ENCODE data around the gene CACNA2D4.

The CACNA2D4 gene

GRCh38 chr12:1864456-1864855, 54.0 kb downstream of the CACNA2D4 start:
- no peaks in the 10 kb centered on the region for H3K27me3 ChIP-seq (ENCODE audit: insufficient read depth, poor library complexity, severe bottlenecking)
- no peak overlapping the region for H3K4me3 ChIP-seq (replicated peaks; ENCODE audit: insufficient read depth, low read length)
- no peak for DNase-seq (ENCODE audit: low read depth in 1 of 2, low spot score in 1 of 2)
- TF ChIP-seq POLR2AphosphoS5 (IDR thresholded peaks at IDR 0.05; ENCODE audit: low read depth) (no peak), SPI1 (IDR thresholded peaks at IDR 0.05; ENCODE audit: borderline replicate concordance, low read depth) (no peak), GABPA (IDR thresholded peaks at IDR 0.05; ENCODE audit: low read depth) (no peak), REST (IDR thresholded peaks at IDR 0.05; ENCODE audit: insufficient replicate concordance, low read depth) (no peak), CTCF (IDR thresholded peaks at IDR 0.05; ENCODE audit: insufficient read depth, low read length) (no peak)
- H3K27ac ChIP-seq (replicated peaks), result no peak overlapping the region

- no peak for DNase-seq (ENCODE audit: low read depth in 1 of 2, low spot score in 1 of 2)
These were observed 54.6 kb downstream of the CACNA2D4 start for GRCh38 chr12:1863823-1864222.

GRCh38 chr12:1862973-1863372, 55.5 kb downstream of the CACNA2D4 start:
- Histone ChIP-seq H3K27me3 (ENCODE audit: insufficient read depth, poor library complexity, severe bottlenecking) (no peaks in the 10 kb centered on the region), H3K27ac (replicated peaks) (no peak overlapping the region), H3K4me3 (replicated peaks; ENCODE audit: insufficient read depth, low read length) (no peak overlapping the region)
- no peak for DNase-seq (ENCODE audit: low read depth in 1 of 2, low spot score in 1 of 2)
- TF ChIP-seq POLR2AphosphoS5 (IDR thresholded peaks at IDR 0.05; ENCODE audit: low read depth), result no peak
- TF ChIP-seq SPI1 (IDR thresholded peaks at IDR 0.05; ENCODE audit: borderline replicate concordance, low read depth), result no peak
- TF ChIP-seq GABPA (IDR thresholded peaks at IDR 0.05; ENCODE audit: low read depth), result no peak
- no peak for TF ChIP-seq REST (IDR thresholded peaks at IDR 0.05; ENCODE audit: insufficient replicate concordance, low read depth)

More at GRCh38 chr12:1863823-1864222, 54.6 kb downstream of the CACNA2D4 start:
- TF ChIP-seq POLR2AphosphoS5 (IDR thresholded peaks at IDR 0.05; ENCODE audit: low read depth) (no peak), GABPA (IDR thresholded peaks at IDR 0.05; ENCODE audit: low read depth) (no peak)
- Histone ChIP-seq H3K27ac (replicated peaks) (no peak overlapping the region), H3K27me3 (ENCODE audit: insufficient read depth, poor library complexity, severe bottlenecking) (no peaks in the 10 kb centered on the region), H3K4me3 (replicated peaks; ENCODE audit: insufficient read depth, low read length) (no peak overlapping the region)

- no peak for TF ChIP-seq SPI1 (IDR thresholded peaks at IDR 0.05; ENCODE audit: borderline replicate concordance, low read depth)
- DNase-seq (ENCODE audit: low read depth in 1 of 2, low spot score in 1 of 2), result no peak
- no peaks in the 10 kb centered on the region for H3K27me3 ChIP-seq (ENCODE audit: insufficient read depth, poor library complexity, severe bottlenecking)
- no peak overlapping the region for H3K4me3 ChIP-seq (replicated peaks; ENCODE audit: insufficient read depth, low read length)
- H3K27ac ChIP-seq (replicated peaks), result no peak overlapping the region
These were observed 58.8 kb downstream of the CACNA2D4 start for GRCh38 chr12:1859643-1860042.

- no peak for DNase-seq (ENCODE audit: low read depth in 1 of 2, low spot score in 1 of 2)
- Histone ChIP-seq H3K27ac (replicated peaks) (no peak overlapping the region), H3K27me3 (ENCODE audit: insufficient read depth, poor library complexity, severe bottlenecking) (no peaks in the 10 kb centered on the region), H3K4me3 (replicated peaks; ENCODE audit: insufficient read depth, low read length) (no peak overlapping the region)
- TF ChIP-seq CTCF (IDR thresholded peaks at IDR 0.05; ENCODE audit: insufficient read depth, low read length), result no peak
- no peak for TF ChIP-seq POLR2AphosphoS5 (IDR thresholded peaks at IDR 0.05; ENCODE audit: low read depth)
- TF ChIP-seq SPI1 (IDR thresholded peaks at IDR 0.05; ENCODE audit: borderline replicate concordance, low read depth), result no peak
- no peak for TF ChIP-seq REST (IDR thresholded peaks at IDR 0.05; ENCODE audit: insufficient replicate concordance, low read depth)
- no peak for TF ChIP-seq GABPA (IDR thresholded peaks at IDR 0.05; ENCODE audit: low read depth)
These were observed 60.0 kb downstream of the CACNA2D4 start for GRCh38 chr12:1858456-1858855.
